Coronary artery (tissue), 2 donors: ENCODE measurements around the gene KRTAP19-3.

Experiments
- DNase-seq: peaks from one replicate; pipeline ENCODE4 v3.0.0-alpha.2; 2017; ENCODE audit warnings: low spot score
- H3K27ac ChIP-seq, 2 donors: fragments of 200-600 bp; sonication (generic); one replicate each; pipeline ENCODE4 v1.5.1; 2016 to 2019
- H3K4me3 ChIP-seq: fragments of 200-600 bp; sonication (generic); 2 replicates; pipeline ENCODE4 v1.5.1; 2016; ENCODE audit warnings: mild to moderate bottlenecking, moderate library complexity
- TF ChIP-seq, protein P1 (sequence below): fragments of 200-600 bp; sonication (generic); IDR thresholded peaks from one replicate; pipeline ENCODE4 v1.5.1; 2019; ENCODE audit warnings: antibody characterized with exemption

KRTAP19-3 gene

DNA sequence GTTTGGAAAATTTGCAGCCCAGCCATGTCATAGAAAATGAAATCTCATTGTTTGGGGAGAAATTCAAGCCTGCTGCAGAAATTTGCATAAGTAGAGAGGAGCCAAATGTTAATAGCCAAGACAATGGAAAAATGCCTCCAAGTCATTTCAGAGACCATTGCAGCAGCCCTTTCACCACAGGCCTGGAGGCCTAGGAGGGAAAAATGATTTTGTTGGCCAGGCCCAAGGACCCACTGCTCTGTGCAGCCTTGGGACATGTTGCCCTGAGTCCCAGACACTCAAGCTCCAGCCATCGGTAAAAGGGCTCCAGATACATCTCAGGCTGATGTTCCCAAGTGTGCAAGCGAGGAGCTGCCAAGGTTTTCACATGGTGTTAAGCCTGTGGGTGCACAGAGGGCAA, 5.6 kb downstream of the KRTAP19-3 start:
- no peak for DNase-seq
- Histone ChIP-seq H3K27ac (no peak overlapping the region), H3K4me3 (no peak overlapping the region)
- TF ChIP-seq, protein P1, sequence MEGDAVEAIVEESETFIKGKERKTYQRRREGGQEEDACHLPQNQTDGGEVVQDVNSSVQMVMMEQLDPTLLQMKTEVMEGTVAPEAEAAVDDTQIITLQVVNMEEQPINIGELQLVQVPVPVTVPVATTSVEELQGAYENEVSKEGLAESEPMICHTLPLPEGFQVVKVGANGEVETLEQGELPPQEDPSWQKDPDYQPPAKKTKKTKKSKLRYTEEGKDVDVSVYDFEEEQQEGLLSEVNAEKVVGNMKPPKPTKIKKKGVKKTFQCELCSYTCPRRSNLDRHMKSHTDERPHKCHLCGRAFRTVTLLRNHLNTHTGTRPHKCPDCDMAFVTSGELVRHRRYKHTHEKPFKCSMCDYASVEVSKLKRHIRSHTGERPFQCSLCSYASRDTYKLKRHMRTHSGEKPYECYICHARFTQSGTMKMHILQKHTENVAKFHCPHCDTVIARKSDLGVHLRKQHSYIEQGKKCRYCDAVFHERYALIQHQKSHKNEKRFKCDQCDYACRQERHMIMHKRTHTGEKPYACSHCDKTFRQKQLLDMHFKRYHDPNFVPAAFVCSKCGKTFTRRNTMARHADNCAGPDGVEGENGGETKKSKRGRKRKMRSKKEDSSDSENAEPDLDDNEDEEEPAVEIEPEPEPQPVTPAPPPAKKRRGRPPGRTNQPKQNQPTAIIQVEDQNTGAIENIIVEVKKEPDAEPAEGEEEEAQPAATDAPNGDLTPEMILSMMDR: no peak

DNA sequence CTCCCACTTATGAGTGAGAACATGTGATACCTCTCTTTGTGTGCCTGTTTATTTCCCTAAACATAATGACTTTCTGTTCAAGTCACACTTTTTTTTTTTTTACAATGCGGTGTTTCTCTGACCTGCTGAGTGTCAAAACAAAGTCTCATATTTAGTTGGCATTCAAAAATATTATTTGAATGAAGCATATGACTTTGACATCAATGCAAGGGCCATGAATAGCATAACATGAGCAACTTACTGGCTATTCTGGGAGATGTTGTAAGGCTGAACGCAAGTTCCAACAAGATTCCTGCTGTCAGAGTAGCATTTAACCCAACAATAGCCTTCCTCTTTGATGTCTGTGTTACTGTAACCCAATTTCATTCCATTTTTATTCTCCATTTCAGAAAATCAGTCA, 9.7 kb downstream of the KRTAP19-3 start:
- Histone ChIP-seq H3K27ac (no peak overlapping the region), H3K4me3 (no peak overlapping the region)
- TF ChIP-seq, protein P1: no peak
- no peak for DNase-seq

DNA sequence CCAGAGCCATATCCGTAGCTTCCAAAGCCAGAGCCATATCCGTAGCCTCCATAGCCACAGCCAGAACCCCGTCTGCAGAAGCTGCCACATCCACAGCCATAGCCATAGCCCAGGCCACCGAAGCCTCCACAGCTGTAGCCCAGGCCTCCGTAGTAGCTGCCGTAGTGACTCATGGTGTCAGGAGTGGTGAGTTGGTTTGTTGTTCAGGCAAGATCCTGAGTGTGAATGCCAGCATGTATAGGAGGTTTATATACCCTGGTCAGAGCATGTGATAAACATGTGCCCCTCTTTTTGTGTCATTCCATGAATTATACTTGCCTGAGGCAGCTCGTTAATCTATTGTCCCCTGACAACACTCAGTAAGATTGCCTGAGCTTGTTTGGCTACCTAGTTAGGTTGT, 11.7 kb downstream of the KRTAP19-3 start, which contains the start of gene KRTAP19-1:
TSS of gene KRTAP19-1 (minus strand) at position 223 of the 400 bp plus-strand sequence. CDS start at position 173, 50 bp downstream.
- Histone ChIP-seq H3K27ac (no peak within 1 kb of the TSS), H3K4me3 (no peak within 1 kb of the TSS)
- TF ChIP-seq, protein P1: no peak
- DNase-seq: no peak

DNA sequence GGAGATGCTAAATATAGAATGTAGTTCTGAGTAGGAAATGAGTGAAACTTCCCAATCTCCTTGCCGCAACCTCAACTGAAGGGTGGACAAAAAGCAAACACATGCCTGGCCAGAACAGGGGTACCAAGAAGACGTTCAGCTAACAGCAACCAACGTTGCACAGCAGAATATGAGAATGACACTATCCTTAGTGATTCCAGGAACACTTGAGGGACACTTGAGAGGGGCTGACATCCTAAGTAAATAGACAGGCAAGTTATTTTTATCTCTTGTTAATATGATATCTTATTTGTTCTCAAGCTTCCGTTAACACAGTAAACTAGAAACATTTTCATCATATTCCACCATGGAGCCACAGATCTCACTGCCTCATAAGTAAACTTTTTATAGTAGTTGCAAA, 12.6 kb downstream of the KRTAP19-3 start:
- H3K4me3 ChIP-seq: no peak overlapping the region
- no peak overlapping the region for H3K27ac ChIP-seq
- DNase-seq: no peak
- TF ChIP-seq, protein P1: no peak

DNA sequence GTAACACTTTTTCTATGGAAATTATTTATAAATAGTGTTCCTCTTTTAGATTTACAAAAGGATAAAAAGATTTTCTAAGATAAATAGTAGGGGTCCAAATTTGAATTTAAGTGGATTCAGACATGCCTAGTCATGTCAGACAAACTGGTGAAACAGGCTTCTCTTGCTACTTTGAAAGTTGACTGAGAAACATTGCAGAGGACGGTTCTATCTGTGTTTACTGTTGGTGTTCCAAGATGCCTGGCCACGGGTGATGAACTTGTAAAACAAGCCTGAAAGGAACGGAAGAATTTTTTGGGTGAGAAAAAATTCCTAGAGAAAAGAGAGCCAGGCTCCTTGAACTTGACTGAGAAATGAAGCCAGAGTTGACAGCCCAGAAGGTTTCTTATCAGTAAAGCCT, 13.8 kb downstream of the KRTAP19-3 start:
- no peak overlapping the region for H3K4me3 ChIP-seq
- DNase-seq: no peak
- H3K27ac ChIP-seq: no peak overlapping the region
- TF ChIP-seq, protein P1: no peak

DNA sequence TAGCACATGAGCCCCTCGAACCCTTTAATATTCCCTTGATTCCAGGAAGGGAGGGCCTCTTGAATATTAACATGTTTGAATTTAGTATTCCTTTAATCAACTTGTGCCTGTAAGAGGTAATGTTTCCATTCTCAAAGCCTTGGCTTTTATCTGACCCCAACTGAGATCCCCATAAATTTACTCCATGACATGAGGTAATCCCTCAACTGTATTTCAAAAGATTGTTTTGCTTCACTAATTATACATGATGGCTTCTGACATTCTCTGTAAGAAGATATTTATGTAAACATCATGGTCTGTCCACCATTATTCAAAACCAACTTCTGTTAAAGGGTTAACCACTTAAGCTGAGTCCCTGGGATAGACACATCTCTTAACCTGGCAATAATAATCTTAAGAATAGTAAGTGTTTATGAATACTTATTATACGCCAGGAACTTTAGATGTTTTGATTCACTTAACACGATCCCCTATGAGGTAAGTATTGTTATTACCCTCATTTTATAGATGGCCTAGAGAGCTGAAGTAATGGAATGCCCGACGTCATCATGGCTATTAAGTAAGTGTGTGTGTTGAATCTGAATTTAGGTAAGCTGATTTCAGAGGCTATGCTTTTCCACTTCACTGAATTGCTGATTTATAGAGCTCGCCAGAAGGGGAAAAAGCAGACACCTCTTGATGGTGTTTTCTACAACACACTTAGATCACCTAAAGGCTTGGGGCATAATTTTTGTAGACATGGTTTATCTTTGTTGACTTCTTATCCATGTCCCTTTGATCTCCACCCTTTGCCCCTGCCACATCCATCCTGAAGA, 22.7 kb downstream of the KRTAP19-3 start:
- DNase-seq: no peak
- H3K4me3 ChIP-seq: no peak overlapping the region
- TF ChIP-seq, protein P1: no peak
- no peak overlapping the region for H3K27ac ChIP-seq

DNA sequence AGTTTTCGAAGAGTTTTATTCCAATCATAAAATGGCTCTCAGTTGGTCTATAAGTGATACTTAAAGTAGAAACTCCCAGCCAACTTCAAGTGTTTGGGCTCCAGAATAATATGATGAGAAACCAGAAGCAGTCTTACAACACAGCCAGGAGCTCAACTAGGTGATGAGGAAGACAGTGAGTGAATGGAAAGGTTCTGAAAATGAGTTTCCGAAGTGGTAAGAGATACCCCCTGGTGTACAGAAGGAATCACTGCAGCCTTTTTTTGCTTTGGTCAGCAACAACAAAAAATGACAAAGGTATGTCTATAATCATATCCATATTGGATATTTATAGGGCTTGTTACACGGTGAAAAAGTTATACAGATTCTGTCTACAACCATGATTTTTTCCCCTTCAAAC, 28.1 kb downstream of the KRTAP19-3 start:
- no peak overlapping the region for H3K4me3 ChIP-seq
- TF ChIP-seq, protein P1: no peak
- no peak for DNase-seq
- H3K27ac ChIP-seq: no peak overlapping the region
